Activated naive CD4-positive, alpha-beta T cell treated with anti-CD3 and anti-CD28 coated beads for 36 hours (primary cell): ENCODE results near the gene GSK3A. TPM values are rescaled to one million over a fixed set of nuclear protein-coding genes. Genes with fewer than 3 reads are reported as not detected.

Experiments used
- CTCF ChIA-PET: fragments of 350-600 bp; sonication (Branson Sonifier 250); formaldehyde crosslinking; loops from one replicate; lab custom pipeline; 2021; ENCODE audit warnings: antibody characterized with exemption; lab: Charles Lee
- DNase-seq: peaks from one replicate; pipeline ENCODE4 v3.0.0-alpha.2; 2020
- H3K27ac Mint-ChIP-seq: one replicate; pipeline ENCODE4 v1.8.0; 2021; ENCODE audit warnings: mild to moderate bottlenecking, mixed read lengths
- H3K27me3 Mint-ChIP-seq: one replicate; pipeline ENCODE4 v1.8.0; 2021; ENCODE audit warnings: low read depth, mixed read lengths
- H3K36me3 Mint-ChIP-seq: one replicate; pipeline ENCODE4 v1.8.0; 2021; ENCODE audit warnings: low read depth, mixed read lengths
- H3K4me1 Mint-ChIP-seq: one replicate; pipeline ENCODE4 v1.8.0; 2021; ENCODE audit warnings: low read depth, mixed read lengths
- H3K4me3 Mint-ChIP-seq: one replicate; pipeline ENCODE4 v1.8.0; 2021; ENCODE audit warnings: mild to moderate bottlenecking, moderate library complexity, mixed read lengths
- H3K9me3 Mint-ChIP-seq: one replicate; pipeline ENCODE4 v1.8.0; 2021; ENCODE audit warnings: mixed read lengths
- intact Hi-C: fragments of 100-400 bp; cut with micrococcal nuclease; formaldehyde crosslinking; loops from one replicate; pipeline ENCODE4 v1.15.1; 2023
- total RNA-seq, 2 experiments: library from RNA; stranded (reverse); gene quantifications; one replicate each; pipeline ENCODE4 v1.2.3, GENCODE V29; 2021

The GSK3A gene
- total RNA-seq, 2 experiments from 2014 or later = 31.1 to 33.8 TPM

DNA sequence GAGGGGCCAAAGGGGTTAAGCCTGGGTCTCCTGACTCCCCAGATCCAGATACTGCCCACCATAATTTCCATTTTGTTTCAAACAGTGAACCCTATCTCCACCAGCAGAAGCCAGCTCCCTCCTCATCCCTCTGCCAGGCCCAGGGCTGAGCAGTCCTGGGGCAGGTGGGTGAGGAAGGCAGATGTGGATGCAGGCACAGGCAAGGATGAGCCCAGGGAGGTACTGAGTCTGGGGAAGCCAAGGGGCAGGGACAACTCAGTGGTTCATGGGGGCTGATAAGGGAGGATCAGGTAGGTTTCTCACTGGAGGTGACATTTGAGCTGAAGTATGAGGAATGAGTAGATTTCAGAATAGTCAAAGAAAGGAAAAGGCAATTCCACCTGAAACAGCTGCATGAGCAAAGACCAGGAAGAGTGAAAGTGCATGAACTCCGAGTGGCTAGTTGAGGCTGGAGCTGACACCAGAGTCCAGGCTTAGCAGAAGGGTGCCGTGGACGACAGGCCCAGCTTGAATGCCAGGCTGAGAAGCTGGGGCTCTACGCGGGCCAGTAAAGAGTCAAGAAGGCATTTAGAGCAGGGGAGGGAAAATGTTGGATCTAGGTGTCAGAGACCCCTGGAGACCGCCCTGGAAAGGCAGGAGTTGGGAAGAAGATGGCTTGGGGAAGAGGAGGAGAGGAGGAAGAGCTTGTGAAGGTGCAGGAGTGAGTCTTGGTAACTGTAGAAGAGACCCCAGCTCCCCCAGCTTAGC, 36.9 kb upstream of the GSK3A start:
- H3K36me3 Mint-ChIP-seq = peaks cover 7% of the 10 kb centered on the region
- H3K4me3 Mint-ChIP-seq = peak overlapping the region; percentile 81
- no peaks in the 10 kb centered on the region for H3K9me3 Mint-ChIP-seq
- H3K4me1 Mint-ChIP-seq = peaks cover 58% of the 10 kb centered on the region
- no peaks in the 10 kb centered on the region for H3K27me3 Mint-ChIP-seq
- peak overlapping the region; percentile 90 for H3K27ac Mint-ChIP-seq
- intact Hi-C loops = no loop called here
- no peak for DNase-seq
- CTCF ChIA-PET = interaction anchor here (0.5 to 2.7 kb wide), 28 partner anchors 9 to 1526 kb away, joined by 3 to 57 read pairs (median 4); partner anchors contain the start of genes DEDD2, GSK3A, PAFAH1B3 and POU2F2

DNA sequence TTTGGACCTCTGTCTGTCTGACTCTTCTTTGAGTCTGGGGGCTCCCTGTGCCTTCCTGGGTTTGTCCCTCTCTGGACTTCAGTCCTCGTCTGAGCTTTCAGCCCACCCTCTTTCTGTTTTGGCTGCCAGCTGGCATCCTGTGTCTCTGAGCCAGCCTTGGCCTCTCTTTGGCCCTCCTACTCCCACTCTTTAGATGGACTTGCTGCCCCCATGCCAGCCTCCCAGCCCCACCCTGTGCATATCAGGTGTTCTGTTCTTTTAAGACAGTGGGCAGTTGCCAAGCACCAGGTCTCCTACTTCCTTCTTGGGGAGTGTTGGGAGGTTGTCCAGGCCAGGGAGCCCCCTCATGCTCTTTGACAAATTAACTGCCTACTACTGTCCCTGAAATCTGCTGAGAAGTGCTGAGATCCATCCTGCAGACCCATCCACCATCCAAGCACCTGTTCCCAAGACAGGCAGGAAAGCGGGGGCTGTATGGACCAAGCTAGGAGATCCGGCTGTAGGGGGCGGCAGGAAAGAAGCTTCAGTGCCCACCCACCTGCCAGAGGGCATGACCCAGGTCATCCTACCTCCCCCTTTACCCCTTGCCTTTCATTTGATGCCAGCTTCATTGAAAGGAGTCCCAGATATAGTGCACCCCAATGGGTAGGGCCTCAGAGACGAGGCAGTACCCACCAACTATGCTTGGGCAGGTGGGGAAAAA, 36.2 kb upstream of the GSK3A start:
- Mint-ChIP-seq H3K9me3 (no peaks in the 10 kb centered on the region), H3K4me3 (peak overlapping the region; percentile 81), H3K27me3 (no peaks in the 10 kb centered on the region), H3K4me1 (peaks cover 58% of the 10 kb centered on the region), H3K27ac (peak overlapping the region; percentile 4), H3K36me3 (peaks cover 7% of the 10 kb centered on the region)
- CTCF ChIA-PET = interaction anchor here (0.5 to 2.7 kb wide), 18 partner anchors 8 to 170 kb away, joined by 3 to 57 read pairs (median 4); partner anchors contain the start of genes GSK3A, PAFAH1B3, POU2F2 and ZNF526
- intact Hi-C loops = no loop called here
- no peak for DNase-seq

DNA sequence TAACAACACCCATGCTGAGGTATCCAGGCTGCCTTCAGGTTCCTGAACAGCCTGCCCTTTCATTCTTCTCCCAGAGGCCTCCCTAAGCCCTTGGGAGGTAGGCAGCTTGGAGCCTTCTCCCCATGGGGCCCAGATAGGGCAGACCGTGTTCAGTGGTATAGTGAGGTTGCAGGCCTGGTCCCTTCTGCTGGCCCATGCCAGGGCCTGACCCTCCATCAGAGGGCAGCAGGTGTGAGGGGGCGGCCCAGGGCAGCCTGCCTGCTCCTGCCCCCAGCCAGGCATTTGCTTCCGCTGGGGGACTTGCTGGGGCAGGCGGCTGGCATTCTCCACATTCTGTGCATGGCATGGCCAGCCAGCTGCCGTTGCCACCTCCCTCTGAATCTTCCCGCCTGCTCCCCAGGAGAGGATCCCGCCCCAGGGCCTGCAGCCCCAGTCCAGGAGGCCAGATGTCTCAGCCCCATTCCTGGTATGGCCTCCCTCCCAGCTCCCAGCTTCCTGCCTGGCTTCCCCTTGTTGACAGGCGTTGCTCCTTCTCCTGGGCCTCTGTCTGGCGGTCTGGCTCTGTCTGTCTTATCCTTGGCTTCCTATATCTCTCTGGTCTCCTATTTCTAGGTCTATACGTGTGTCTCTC, 35.5 kb upstream of the GSK3A start:
- Mint-ChIP-seq H3K4me1 (peaks cover 60% of the 10 kb centered on the region), H3K27ac (peak overlapping the region; percentile 4), H3K36me3 (peaks cover 10% of the 10 kb centered on the region), H3K27me3 (no peaks in the 10 kb centered on the region), H3K4me3 (no peak overlapping the region), H3K9me3 (no peaks in the 10 kb centered on the region)
- intact Hi-C loops = no loop called here
- CTCF ChIA-PET = interaction anchor here (1.7 to 2.7 kb wide), 4 partner anchors 14 to 145 kb away, joined by 6 to 57 read pairs (median 10); partner anchors contain the start of genes GSK3A and POU2F2
- no peak for DNase-seq

DNA sequence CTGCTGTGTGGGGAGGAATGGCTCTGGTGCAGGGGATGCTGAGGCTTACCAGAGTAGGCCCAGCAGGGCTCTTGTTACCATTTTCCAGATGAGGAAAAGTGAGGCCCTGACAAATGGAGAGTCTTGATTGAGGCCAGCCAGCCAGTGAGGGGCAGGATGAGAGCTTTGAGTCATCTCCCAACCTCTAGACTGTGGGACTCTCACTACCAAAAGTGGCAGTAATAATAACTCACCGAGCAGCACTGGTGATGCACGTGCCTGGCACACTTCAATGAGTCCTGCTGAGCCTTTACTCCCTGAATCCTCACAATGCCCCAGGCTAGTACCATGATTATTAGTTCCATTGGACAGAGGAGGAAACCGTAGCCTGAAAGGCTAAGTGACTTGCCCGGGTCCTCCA, 34.4 kb upstream of the GSK3A start:
- no peak overlapping the region for H3K4me3 Mint-ChIP-seq
- peak; percentile 58 for DNase-seq
- peaks cover 10% of the 10 kb centered on the region for H3K36me3 Mint-ChIP-seq
- H3K27me3 Mint-ChIP-seq = no peaks in the 10 kb centered on the region
- H3K9me3 Mint-ChIP-seq = no peaks in the 10 kb centered on the region
- CTCF ChIA-PET = interaction anchor here (1.0 to 1.7 kb wide), 2 partner anchors 34 to 144 kb away, joined by 3 to 6 read pairs; partner anchors contain the start of gene POU2F2
- peaks cover 51% of the 10 kb centered on the region for H3K4me1 Mint-ChIP-seq
- intact Hi-C loops = no loop called here
- no peak overlapping the region for H3K27ac Mint-ChIP-seq

DNA sequence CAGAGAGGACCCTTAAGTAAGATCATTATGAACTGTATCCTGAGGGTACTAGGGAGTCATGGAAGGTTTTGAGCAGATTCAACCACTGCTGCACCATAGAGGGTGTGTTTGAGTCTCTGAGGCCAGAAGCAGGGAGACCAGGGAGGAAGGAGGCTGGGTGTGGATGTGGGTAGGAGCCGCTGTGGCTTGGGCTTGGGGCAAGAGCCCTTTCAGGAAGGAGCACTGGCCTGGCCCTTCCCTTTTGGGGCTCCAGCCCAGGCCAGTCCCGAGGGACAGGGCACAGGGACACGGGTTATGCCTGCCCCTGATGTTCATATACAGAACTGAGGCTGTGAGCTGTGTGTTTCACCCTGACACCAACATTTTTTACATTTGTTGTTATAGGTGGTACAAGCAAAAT, 33.9 kb upstream of the GSK3A start:
- CTCF ChIA-PET = no interaction called here
- Mint-ChIP-seq H3K9me3 (no peaks in the 10 kb centered on the region), H3K36me3 (peaks cover 13% of the 10 kb centered on the region), H3K27me3 (no peaks in the 10 kb centered on the region), H3K4me3 (no peak overlapping the region), H3K27ac (no peak overlapping the region), H3K4me1 (peaks cover 52% of the 10 kb centered on the region)
- DNase-seq = no peak
- intact Hi-C loops = no loop called here

DNA sequence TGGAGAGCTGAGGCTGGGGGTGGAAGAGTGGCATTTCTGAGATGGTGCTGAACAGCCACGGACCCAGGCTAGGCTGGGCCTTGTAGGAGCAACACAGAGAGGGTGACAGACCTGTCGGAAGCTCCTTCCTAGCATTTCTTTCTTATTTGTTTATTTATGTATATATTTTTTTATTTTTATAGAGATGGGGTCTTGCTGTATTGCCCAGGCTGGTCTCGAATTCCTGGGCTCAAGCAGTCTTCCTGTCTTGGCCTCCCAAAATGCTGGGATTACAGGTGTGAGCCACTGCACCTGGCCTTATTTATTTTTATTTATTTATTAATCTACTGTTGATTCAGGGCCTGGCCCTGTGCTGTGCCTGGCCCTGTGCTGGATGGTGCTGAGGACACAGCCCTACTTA, 33.1 kb upstream of the GSK3A start:
- CTCF ChIA-PET = interaction anchor here (1.6 kb wide), 1 partner anchor 31 kb away, joined by 4 read pairs; no protein-coding TSS in a partner anchor
- Mint-ChIP-seq H3K4me1 (peaks cover 57% of the 10 kb centered on the region), H3K36me3 (peaks cover 13% of the 10 kb centered on the region), H3K27me3 (no peaks in the 10 kb centered on the region), H3K27ac (no peak overlapping the region), H3K9me3 (no peaks in the 10 kb centered on the region), H3K4me3 (no peak overlapping the region)
- intact Hi-C loops = no loop called here
- no peak for DNase-seq

DNA sequence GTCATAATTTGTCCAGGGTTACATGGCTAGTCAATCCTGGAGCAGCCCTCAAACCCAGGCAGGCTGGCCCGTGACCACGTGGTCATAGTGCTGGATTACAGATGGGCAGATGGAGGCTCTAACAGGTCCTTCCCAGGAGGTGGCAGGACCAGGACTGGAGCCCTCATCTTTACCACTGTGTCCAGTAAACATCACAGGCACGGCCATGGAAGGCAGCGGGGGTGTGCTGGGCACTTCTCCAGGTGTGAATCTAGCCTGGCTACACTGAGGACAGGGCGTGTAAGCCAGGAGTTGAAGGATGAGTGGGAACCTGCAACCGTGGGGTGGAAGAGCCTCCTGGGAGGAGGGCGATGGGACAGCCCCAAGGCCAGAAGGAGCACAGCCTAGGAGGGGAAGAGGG, 32.7 kb upstream of the GSK3A start:
- no peak for DNase-seq
- Mint-ChIP-seq H3K4me1 (peaks cover 61% of the 10 kb centered on the region), H3K27ac (no peak overlapping the region), H3K9me3 (no peaks in the 10 kb centered on the region), H3K4me3 (no peak overlapping the region), H3K27me3 (no peaks in the 10 kb centered on the region), H3K36me3 (peaks cover 13% of the 10 kb centered on the region)
- intact Hi-C loops = no loop called here
- CTCF ChIA-PET = interaction anchor here (1.6 kb wide), 1 partner anchor 30 kb away, joined by 4 read pairs; no protein-coding TSS in a partner anchor

DNA sequence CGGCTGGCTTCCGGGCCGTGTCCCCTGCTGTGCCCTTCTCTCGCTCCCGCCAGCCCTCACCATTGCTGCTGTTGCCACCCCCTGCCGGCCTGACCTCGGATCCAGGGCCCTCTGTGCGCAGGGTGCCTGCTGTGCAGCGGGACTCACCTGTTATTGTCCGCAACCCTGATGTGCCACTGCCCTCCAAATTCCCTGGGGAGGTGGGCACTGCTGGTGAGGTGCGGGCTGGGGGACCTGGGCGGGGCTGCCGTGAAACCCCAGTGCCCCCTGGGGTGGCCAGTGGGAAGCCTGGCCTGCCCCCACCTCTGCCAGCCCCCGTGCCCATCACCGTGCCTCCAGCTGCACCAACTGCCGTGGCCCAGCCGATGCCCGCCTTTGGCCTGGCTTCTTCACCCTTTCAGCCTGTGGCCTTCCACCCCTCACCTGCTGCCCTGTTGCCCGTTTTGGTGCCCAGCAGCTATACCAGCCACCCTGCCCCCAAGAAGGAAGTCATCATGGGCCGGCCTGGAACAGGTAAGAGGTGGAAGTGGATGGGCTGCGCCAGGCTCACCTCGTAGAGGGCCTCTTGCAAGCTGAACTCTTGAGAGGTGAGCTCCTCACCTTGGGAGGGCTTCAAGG, 31.8 kb upstream of the GSK3A start:
- Mint-ChIP-seq H3K27ac (no peak overlapping the region), H3K4me1 (peaks cover 61% of the 10 kb centered on the region), H3K9me3 (no peaks in the 10 kb centered on the region), H3K4me3 (no peak overlapping the region), H3K36me3 (peaks cover 14% of the 10 kb centered on the region), H3K27me3 (no peaks in the 10 kb centered on the region)
- CTCF ChIA-PET = interaction anchor here (0.8 to 1.6 kb wide), 2 partner anchors 25 to 29 kb away, joined by 3 to 4 read pairs; no protein-coding TSS in a partner anchor
- DNase-seq = no peak
- intact Hi-C loops = no loop called here

DNA sequence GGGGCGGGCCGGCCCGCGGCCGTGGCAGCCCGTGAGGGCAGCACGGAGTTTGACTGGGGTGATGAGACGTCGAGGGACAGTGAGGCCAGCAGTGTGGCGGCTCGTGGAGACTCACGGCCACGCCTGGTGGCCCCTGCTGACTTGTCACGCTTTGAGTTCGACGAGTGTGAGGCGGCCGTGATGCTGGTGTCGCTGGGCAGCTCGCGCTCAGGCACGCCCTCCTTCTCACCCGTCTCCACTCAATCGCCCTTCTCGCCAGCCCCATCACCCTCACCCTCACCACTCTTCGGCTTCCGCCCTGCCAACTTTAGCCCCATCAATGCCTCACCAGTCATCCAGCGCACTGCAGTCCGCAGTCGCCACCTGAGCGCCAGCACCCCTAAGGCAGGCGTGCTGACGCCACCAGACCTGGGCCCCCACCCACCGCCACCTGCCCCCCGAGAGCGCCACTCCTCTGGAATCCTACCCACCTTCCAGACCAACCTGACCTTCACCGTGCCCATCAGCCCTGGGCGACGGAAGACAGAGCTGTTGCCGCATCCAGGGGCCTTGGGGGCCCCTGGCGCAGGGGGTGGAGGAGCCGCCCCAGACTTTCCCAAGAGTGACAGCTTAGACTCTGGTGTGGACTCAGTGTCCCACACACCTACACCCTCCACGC, 31.1 kb upstream of the GSK3A start:
- intact Hi-C loops = no loop called here
- Mint-ChIP-seq H3K36me3 (peaks cover 14% of the 10 kb centered on the region), H3K27ac (no peak overlapping the region), H3K9me3 (no peaks in the 10 kb centered on the region), H3K4me1 (peaks cover 55% of the 10 kb centered on the region), H3K4me3 (no peak overlapping the region), H3K27me3 (no peaks in the 10 kb centered on the region)
- CTCF ChIA-PET = no interaction called here
- DNase-seq = no peak

DNA sequence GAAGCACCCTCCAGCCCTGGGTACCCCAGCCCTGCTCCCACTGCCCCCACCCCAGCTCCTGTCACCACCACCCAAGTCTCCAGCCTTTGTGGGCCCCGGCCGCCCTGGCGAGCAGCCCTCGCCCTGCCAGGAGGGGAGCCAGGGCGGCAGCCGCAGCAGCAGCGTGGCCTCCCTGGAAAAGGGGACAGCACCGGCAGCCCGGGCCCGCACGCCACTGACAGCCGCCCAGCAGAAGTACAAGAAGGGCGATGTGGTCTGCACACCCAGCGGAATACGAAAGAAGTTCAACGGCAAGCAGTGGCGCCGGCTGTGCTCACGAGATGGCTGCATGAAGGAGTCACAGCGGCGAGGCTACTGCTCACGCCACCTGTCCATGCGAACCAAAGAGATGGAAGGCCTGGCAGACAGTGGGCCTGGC, 30.6 kb upstream of the GSK3A start:
- Mint-ChIP-seq H3K9me3 (no peaks in the 10 kb centered on the region), H3K4me3 (no peak overlapping the region), H3K4me1 (peaks cover 51% of the 10 kb centered on the region), H3K36me3 (peaks cover 14% of the 10 kb centered on the region), H3K27ac (peak overlapping the region; percentile 36), H3K27me3 (no peaks in the 10 kb centered on the region)
- intact Hi-C loops = no loop called here
- CTCF ChIA-PET = no interaction called here
- no peak for DNase-seq

DNA sequence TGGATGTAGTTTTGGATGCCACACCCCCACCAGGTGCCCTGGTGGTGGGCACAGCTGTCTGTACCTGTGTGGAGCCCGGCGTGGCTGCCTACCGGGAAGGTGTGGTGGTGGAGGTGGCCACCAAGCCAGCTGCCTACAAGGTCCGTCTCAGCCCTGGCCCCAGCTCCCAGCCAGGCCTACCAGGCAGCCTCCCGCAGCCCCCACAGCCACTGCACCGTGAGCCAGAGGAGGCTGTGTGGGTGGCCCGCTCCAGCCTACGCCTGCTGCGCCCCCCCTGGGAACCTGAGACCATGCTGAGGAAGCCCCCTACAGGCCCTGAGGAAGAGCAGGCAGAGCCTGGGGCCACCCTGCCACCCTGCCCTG, 30.1 kb upstream of the GSK3A start:
- Mint-ChIP-seq H3K4me1 (peaks cover 55% of the 10 kb centered on the region), H3K36me3 (peaks cover 14% of the 10 kb centered on the region), H3K27ac (no peak overlapping the region), H3K9me3 (no peaks in the 10 kb centered on the region), H3K4me3 (no peak overlapping the region), H3K27me3 (no peaks in the 10 kb centered on the region)
- DNase-seq = no peak
- intact Hi-C loops = no loop called here
- CTCF ChIA-PET = no interaction called here
